ENCODE measurements around the gene RABGAP1L.

Gene RABGAP1L

GRCh38 chr1:174276087-174276486 lies 116.8 kb downstream of the RABGAP1L start:
- DNase-seq (ENCODE audit: low read depth), result no peak
- no peak overlapping the region for H3K4me3 ChIP-seq (ENCODE audit: low read depth, low read length)
- TF ChIP-seq MAX (IDR thresholded peaks at IDR 0.05; ENCODE audit: low read depth, low read length) (no peak), MYC (IDR thresholded peaks at IDR 0.05; ENCODE audit: low read depth, low read length) (no peak), CTCF (IDR thresholded peaks at IDR 0.05; ENCODE audit: low read depth, low read length) (no peak), POLR2A (IDR thresholded peaks at IDR 0.05; ENCODE audit: extremely low read depth, insufficient read length) (no peak)

- TF ChIP-seq MAX (IDR thresholded peaks at IDR 0.05; ENCODE audit: low read depth, low read length), result no peak
- no peak for TF ChIP-seq CTCF (IDR thresholded peaks at IDR 0.05; ENCODE audit: low read depth, low read length)
- no peak for TF ChIP-seq MYC (IDR thresholded peaks at IDR 0.05; ENCODE audit: low read depth, low read length)
- no peak for TF ChIP-seq POLR2A (IDR thresholded peaks at IDR 0.05; ENCODE audit: extremely low read depth, insufficient read length)
- no peak overlapping the region for H3K4me3 ChIP-seq (ENCODE audit: low read depth, low read length)
- DNase-seq (ENCODE audit: low read depth), result no peak
Observed at GRCh38 chr1:174284052-174284451, 124.7 kb downstream of the RABGAP1L start.

GRCh38 chr1:174286042-174286441 lies 126.7 kb downstream of the RABGAP1L start:
- DNase-seq (ENCODE audit: low read depth), result no peak
- no peak overlapping the region for H3K4me3 ChIP-seq (ENCODE audit: low read depth, low read length)
- TF ChIP-seq POLR2A (IDR thresholded peaks at IDR 0.05; ENCODE audit: extremely low read depth, insufficient read length), result no peak
- no peak for TF ChIP-seq MAX (IDR thresholded peaks at IDR 0.05; ENCODE audit: low read depth, low read length)
- TF ChIP-seq MYC (IDR thresholded peaks at IDR 0.05; ENCODE audit: low read depth, low read length), result no peak
- no peak for TF ChIP-seq CTCF (IDR thresholded peaks at IDR 0.05; ENCODE audit: low read depth, low read length)

- TF ChIP-seq MYC (IDR thresholded peaks at IDR 0.05; ENCODE audit: low read depth, low read length) (no peak), POLR2A (IDR thresholded peaks at IDR 0.05; ENCODE audit: extremely low read depth, insufficient read length) (no peak), MAX (IDR thresholded peaks at IDR 0.05; ENCODE audit: low read depth, low read length) (no peak), CTCF (IDR thresholded peaks at IDR 0.05; ENCODE audit: low read depth, low read length) (no peak)
- no peak for DNase-seq (ENCODE audit: low read depth)
- H3K4me3 ChIP-seq (ENCODE audit: low read depth, low read length), result no peak overlapping the region
Observed at GRCh38 chr1:174289644-174290310, 130.5 kb downstream of the RABGAP1L start.

GRCh38 chr1:174291059-174291458 lies 131.7 kb downstream of the RABGAP1L start:
- DNase-seq (ENCODE audit: low read depth), result no peak
- no peak overlapping the region for H3K4me3 ChIP-seq (ENCODE audit: low read depth, low read length)
- TF ChIP-seq POLR2A (IDR thresholded peaks at IDR 0.05; ENCODE audit: extremely low read depth, insufficient read length) (no peak), MYC (IDR thresholded peaks at IDR 0.05; ENCODE audit: low read depth, low read length) (no peak), CTCF (IDR thresholded peaks at IDR 0.05; ENCODE audit: low read depth, low read length) (no peak), MAX (IDR thresholded peaks at IDR 0.05; ENCODE audit: low read depth, low read length) (no peak)
